GM12891 (cell line): ENCODE data around the gene PXK.

ENCODE experiments used
- PAX5 ChIP-seq: IDR thresholded peaks from 2 replicates; pipeline ENCODE4 v1.6.1; 2011; ENCODE audit warnings: low read length, moderate library complexity, mild to moderate bottlenecking; ENCODE audit not compliant: insufficient read depth, severe bottlenecking
- POLR2A ChIP-seq: IDR thresholded peaks from 2 replicates; pipeline ENCODE4 v1.6.1; 2011; ENCODE audit warnings: low read depth, low read length, control low read depth
- POLR2AphosphoS5 ChIP-seq: IDR thresholded peaks from 2 replicates; pipeline ENCODE4 v1.6.1; 2011; ENCODE audit warnings: low read depth, low read length, control low read depth
- POU2F2 ChIP-seq: IDR thresholded peaks from 2 replicates; pipeline ENCODE4 v1.6.1; 2011; ENCODE audit warnings: low read depth, mild to moderate bottlenecking, control low read depth, low read length, moderate library complexity
- SPI1 ChIP-seq: IDR thresholded peaks from 2 replicates; pipeline ENCODE4 v1.6.1; 2011; ENCODE audit warnings: low read depth, low read length, control low read depth
- TAF1 ChIP-seq: IDR thresholded peaks from 2 replicates; pipeline ENCODE4 v1.6.1; 2011; ENCODE audit warnings: low read depth, low read length, control low read depth

GRCh38 chr3:58394339-58394738 is 61.6 kb downstream of the PXK start:
- TF ChIP-seq SPI1 (no peak), POLR2A (no peak), TAF1 (no peak), POU2F2 (no peak), POLR2AphosphoS5 (no peak), PAX5 (no peak)
